Heart left ventricle (tissue), 16 donors: Measurements from ENCODE around the gene GAR1. TPM values are rescaled to one million over a fixed set of nuclear protein-coding genes. Genes with fewer than 3 reads are reported as not detected.
A peak's percentile ranks its signal among the peaks of the same experiment; 100 is the strongest.

Experiments used
- ATAC-seq, 4 donors: fragments of 200-7000 bp; cut with Tn5 transposase; one replicate each; pipeline ENCODE4 v1.9.1; 2020 to 2022; ENCODE audit warnings: moderate library complexity in 4 of 4, mild to moderate bottlenecking in 3 of 4, moderate number of reproducible peaks in 1 of 4
- DNase-seq, 5 donors: peaks; one replicate each; pipeline ENCODE4 v3.0.0-alpha.2; 2020
- H3K27ac ChIP-seq, 12 donors: fragments of 200-600 bp; sonication (generic) in 4 of 12; one replicate each; pipeline versions ENCODE4 v1.5.0 to v1.8.0; 2016 to 2022; ENCODE audit warnings: mild to moderate bottlenecking in 2 of 12
- H3K27me3 ChIP-seq, 9 donors: fragments of 200-600 bp; sonication (generic) in 2 of 9; one replicate each; pipeline versions ENCODE4 v1.5.1 to v1.8.0; 2016 to 2022; ENCODE audit warnings: mild to moderate bottlenecking in 3 of 9
- H3K36me3 ChIP-seq, 9 donors: fragments of 200-600 bp; sonication (generic) in 2 of 9; one replicate each; pipeline versions ENCODE4 v1.5.0 to v1.8.0; 2018 to 2022; ENCODE audit warnings: mild to moderate bottlenecking in 2 of 9
- H3K4me1 ChIP-seq, 12 donors: fragments of 200-600 bp; sonication (generic) in 4 of 12; one replicate each; pipeline versions ENCODE4 v1.5.0 to v1.8.0; 2016 to 2022; ENCODE audit warnings: mild to moderate bottlenecking in 3 of 12
- H3K4me3 ChIP-seq, 12 donors: fragments of 200-600 bp; sonication (generic) in 4 of 12; one replicate each; pipeline versions ENCODE4 v1.5.0 to v1.8.0; 2017 to 2022; ENCODE audit warnings: mild to moderate bottlenecking in 9 of 12, moderate library complexity in 4 of 12
- H3K9me3 ChIP-seq, 12 donors: fragments of 200-600 bp; sonication (generic) in 4 of 12; one replicate each; pipeline versions ENCODE4 v1.5.0 to v1.8.0; 2016 to 2022; ENCODE audit warnings: mild to moderate bottlenecking in 1 of 12
- CTCF ChIP-seq, 12 donors: fragments of 200-600 bp; sonication (generic) in 4 of 12; IDR thresholded peaks; one replicate each; pipeline versions ENCODE4 v1.5.0 to v1.8.0; 2018 to 2022; ENCODE audit warnings: antibody characterized with exemption in 12 of 12, mild to moderate bottlenecking in 5 of 12
- POLR2A ChIP-seq, 2 donors: fragments of 450-650 bp; IDR thresholded peaks; one replicate each; pipeline ENCODE4 v1.6.1; 2017; ENCODE audit warnings: antibody characterized with exemption in 2 of 2, mild to moderate bottlenecking in 2 of 2, moderate library complexity in 2 of 2
- WGBS, 4 donors: extraction: QIAGEN DNeasy Blood & Tissue Kit in 2 of 4; methylation state at CpG; one replicate each; pipeline versions ENCODE4 v1.1.5 to v1.1.7; 2013 to 2018; 5-methylcytosine and 5-hydroxymethylcytosine counted together
- intact Hi-C, 10 donors: fragments of 100-400 bp; cut with DNase I; formaldehyde crosslinking; loops; one replicate each; pipeline versions ENCODE4 v1.11.1 to v1.14.2; 2022
- polyA plus RNA-seq, 2 donors: library from polyadenylated mRNA; stranded (reverse); fragments of 200-250 nt; gene quantifications; one replicate each; pipeline ENCODE4 v1.2.3, GENCODE V29; 2013
- total RNA-seq, 9 donors: library from RNA; depleted of rRNA in 2 of 9; stranded (reverse); fragments of >200 nt in 2 of 9; fragmentation: NEBNext Ultra II Directional in 3 of 9; extraction: Animal tissue kit (Norgen Biotek cat#: 25700) in 3 of 9; gene quantifications; one replicate each; pipeline versions ENCODE4 v1.1.0 to v1.2.4, GENCODE V29; 2016 to 2023
- donor health status: ischemic (EF 13 %, LVEDD 7.1; RV severe dilation, severe dysfunction).
- donor health status: healthy with polysubstance abuse.
- donor health status: DM: no; HTN: yes; CAD: no.
- donor health status: DM: no; HTN: no; CAD: no.
- donor health status: ischemic (EF 25% LVEDD 6.9; RV normal size, moderate dysfunction).
- donor health status: ischemic (EF 25% LVEDD 5.7; RV mildly dilated, moderate dysfunction).
- donor health status: healthy.
- donor health status: DM: yes; HTN: yes; CAD: no.
- donor health status: ischemic (EF 35%, LVEDD 5.7; RV mildly dilated, moderate dysfunction).
- donor health status: nonischemic (EF 11% LVEDD 7.7; RV severe dilation, severe dysfunction).
- donor health status: DM: yes; HTN: yes; CAD: no.
- donor health status: PGD.
- donor health status: ischemic (EF 29% LVEDD 5.4; RV normal size, mild dysfunction).
- donor health status: nonischemic (EF 23%, LVEDD 6.1; RV moderate dilation, normal function).

Gene GAR1
- total and polyA plus RNA-seq, 11 donors, result 3.2 to 22.3 (median 8.5) TPM

- intact Hi-C loops, result loop anchor here in 8 of 10 donors (5.0 to 10.0 kb wide), 9 partner anchors 84 to 1194 kb away; partner anchors contain the start of genes CASP6 (in 6 of the 8), SEC24B (in 4 of the 8), EGF (in 1 of the 8) and MCUB (in 1 of the 8)
- Histone ChIP-seq H3K4me1 (peaks cover 0 to 21% (median 13%) of the 10 kb centered on the region in 12 donors), H3K4me3 (peak overlapping the region; percentile 71 to 92 (median 80)), H3K9me3 (no peaks in the 10 kb centered on the region), H3K27me3 (no peaks in the 10 kb centered on the region), H3K27ac (peak overlapping the region in 8 of 12 donors; percentile 72 to 93 (median 90)), H3K36me3 (peaks cover 0 to 37% (median 27%) of the 10 kb centered on the region in 9 donors)
- WGBS, 4 donors, result 1 to 2% (median 1%) methylated on average over 19 of the region's 19 CpGs
- peak in 1 of 4 donors; percentile 8 for ATAC-seq
- no peak for DNase-seq
- no peak for TF ChIP-seq CTCF (IDR thresholded peaks at IDR 0.05)
- no peak for TF ChIP-seq POLR2A (IDR thresholded peaks at IDR 0.05)
These were observed 500 bp downstream of the GAR1 start for GRCh38 chr4:109816082-109816442.

- ATAC-seq, result no peak
- Histone ChIP-seq H3K27ac (no peak overlapping the region), H3K4me3 (peak overlapping the region in 4 of 12 donors; percentile 79 to 89 (median 83)), H3K27me3 (no peaks in the 10 kb centered on the region), H3K9me3 (no peaks in the 10 kb centered on the region), H3K4me1 (peaks cover 0 to 21% (median 13%) of the 10 kb centered on the region in 12 donors), H3K36me3 (peaks cover 0 to 44% (median 35%) of the 10 kb centered on the region in 9 donors)
- 52 to 62% (median 55%) methylated on average over 1 of the region's 1 CpG for WGBS, 4 donors
- TF ChIP-seq CTCF (IDR thresholded peaks at IDR 0.05) (no peak), POLR2A (IDR thresholded peaks at IDR 0.05) (no peak)
- no peak for DNase-seq
- intact Hi-C loops, result loop anchor here in 8 of 10 donors (5.0 to 10.0 kb wide), 9 partner anchors 85 to 1195 kb away; partner anchors contain the start of genes CASP6 (in 6 of the 8), SEC24B (in 4 of the 8), EGF (in 1 of the 8) and MCUB (in 1 of the 8)
These were observed 1.3 kb downstream of the GAR1 start for GRCh38 chr4:109816894-109817293.

- Histone ChIP-seq H3K4me3 (no peak overlapping the region), H3K9me3 (no peaks in the 10 kb centered on the region), H3K27me3 (no peaks in the 10 kb centered on the region), H3K27ac (no peak overlapping the region), H3K4me1 (peaks cover 0 to 21% (median 13%) of the 10 kb centered on the region in 12 donors), H3K36me3 (peaks cover 0 to 58% (median 47%) of the 10 kb centered on the region in 9 donors)
- DNase-seq (no peak), ATAC-seq (no peak)
- 92 to 95% (median 94%) methylated on average over 4 of the region's 4 CpGs for WGBS, 4 donors
- intact Hi-C loops, result loop anchor here in 8 of 10 donors (5.0 to 10.0 kb wide), 9 partner anchors 86 to 1196 kb away; partner anchors contain the start of genes CASP6 (in 6 of the 8), SEC24B (in 4 of the 8), EGF (in 1 of the 8) and MCUB (in 1 of the 8)
- TF ChIP-seq POLR2A (IDR thresholded peaks at IDR 0.05) (no peak), CTCF (IDR thresholded peaks at IDR 0.05) (no peak)
These were observed 2.7 kb downstream of the GAR1 start for GRCh38 chr4:109818268-109818667.

- DNase-seq (no peak), ATAC-seq (no peak)
- Histone ChIP-seq H3K27me3 (no peaks in the 10 kb centered on the region), H3K4me3 (no peak overlapping the region), H3K9me3 (no peaks in the 10 kb centered on the region), H3K4me1 (peaks cover 0 to 15% (median 9%) of the 10 kb centered on the region in 12 donors), H3K27ac (no peak overlapping the region), H3K36me3 (peaks cover 0 to 81% (median 69%) of the 10 kb centered on the region in 9 donors)
- intact Hi-C loops, result loop anchor here in 3 of 10 donors (5.0 to 10.0 kb wide), 3 partner anchors 116 to 388 kb away; partner anchors contain the start of genes CASP6 (in 2 of the 3) and SEC24B (in 1 of the 3)
- TF ChIP-seq CTCF (IDR thresholded peaks at IDR 0.05) (no peak), POLR2A (IDR thresholded peaks at IDR 0.05) (no peak)
- WGBS, 4 donors, result 44 to 56% (median 50%) methylated on average over 2 of the region's 2 CpGs
These were observed 5.0 kb downstream of the GAR1 start for GRCh38 chr4:109820563-109820962.
